ENCODE results near the gene RRM2. TPM values are rescaled to one million over a fixed set of nuclear protein-coding genes. Genes with fewer than 3 reads are reported as not detected.

Gene RRM2
- total RNA-seq, 1 experiment from 2014 or later, result 163 TPM

DNA sequence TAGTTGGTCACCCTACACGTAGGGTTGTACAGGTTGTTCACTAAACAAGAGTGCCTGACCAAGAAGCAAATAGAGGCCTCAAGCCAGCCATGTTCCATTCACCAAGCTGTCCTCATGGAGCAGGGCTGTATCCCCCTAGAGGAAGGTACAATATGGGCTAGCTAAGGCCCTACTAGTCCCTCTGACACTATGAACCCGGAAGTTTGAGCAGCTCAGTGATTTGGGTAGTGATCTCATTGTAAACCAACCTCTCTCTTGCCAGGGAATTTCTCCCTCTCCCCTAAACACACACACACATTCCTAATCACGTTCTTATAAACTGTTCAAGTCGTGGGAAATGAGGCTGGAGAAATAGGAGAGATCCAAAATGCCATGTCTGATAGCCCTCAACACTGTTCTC lies 35.6 kb upstream of the RRM2 start:
- H3K79me1 ChIP-seq (ENCODE audit: insufficient read depth, low read depth, low read length, poor library complexity, severe bottlenecking), result no peaks in the 10 kb centered on the region
- H3K9me3 ChIP-seq (ENCODE audit: control insufficient read depth, low read depth, low read length), result no peaks in the 10 kb centered on the region
- no peak overlapping the region for H4K8ac ChIP-seq (replicated peaks; ENCODE audit: insufficient read length, low read depth, low read length)
- no peaks in the 10 kb centered on the region; a peak in 1 of 7 replicates for H3K36me3 Mint-ChIP-seq (ENCODE audit: insufficient read depth in 1 of 3, low read depth in 3 of 3)
- no peak overlapping the region for H4K91ac ChIP-seq (ENCODE audit: insufficient read length, low read depth, low read length)
- no peaks in the 10 kb centered on the region for H3K4me1 ChIP-seq (ENCODE audit: insufficient read depth, low read length)
- H2BK5ac ChIP-seq (ENCODE audit: insufficient read length, low read length), result no peak overlapping the region
- H3K27ac ChIP-seq (ENCODE audit: insufficient read length, low read depth, low read length), result no peak overlapping the region
- H3K14ac ChIP-seq (ENCODE audit: insufficient read depth, low read length), result no peak overlapping the region
- H3T11ph ChIP-seq (ENCODE audit: low read length), result no peak overlapping the region
- no peak for DNase-seq
- no peak overlapping the region for H3K9ac ChIP-seq (ENCODE audit: extremely low read depth, insufficient read length, low read length)
- no peak overlapping the region for H3K4ac ChIP-seq (ENCODE audit: low read depth, low read length)
- H3K18ac ChIP-seq (ENCODE audit: insufficient read length, low read depth, low read length), result no peak overlapping the region
- whole genome bisulfite sequencing (ENCODE audit: extremely low coverage, insufficient read length, low lambda C conversion rate), result no CpG with 5 or more reads among the region's 4 CpGs
- no peak overlapping the region for H3K4me2 ChIP-seq (ENCODE audit: insufficient read depth, insufficient read length, low read length)
- H3K27ac Mint-ChIP-seq, result no peak overlapping the region
- no peaks in the 10 kb centered on the region for H3K9me3 Mint-ChIP-seq
- no peak overlapping the region for H2BK15ac ChIP-seq (ENCODE audit: low read depth, low read length)
- H3K23ac ChIP-seq (ENCODE audit: insufficient read length, low read depth, low read length), result no peak overlapping the region
- H3K56ac ChIP-seq (ENCODE audit: insufficient read length, low read depth, low read length), result no peak overlapping the region
- no peaks in the 10 kb centered on the region for H3K23me2 ChIP-seq (ENCODE audit: insufficient read length, low read depth, low read length, poor library complexity, severe bottlenecking)
- H2AFZ ChIP-seq (ENCODE audit: low read length), result no peak overlapping the region
- H4K5ac ChIP-seq (ENCODE audit: insufficient read length, low read depth, low read length), result no peak overlapping the region
- no peaks in the 10 kb centered on the region for H4K20me1 ChIP-seq (ENCODE audit: control insufficient read depth, insufficient read depth, insufficient read length)
- H2BK120ac ChIP-seq (ENCODE audit: low read depth, low read length, poor library complexity, severe bottlenecking), result no peak overlapping the region
- peaks cover 13 to 15% of the 10 kb centered on the region in 2 experiments for H3K4me1 Mint-ChIP-seq
- no peaks in the 10 kb centered on the region for H3K27me3 ChIP-seq (ENCODE audit: insufficient read depth, low read length)
- H2BK12ac ChIP-seq (ENCODE audit: insufficient read length, low read depth, low read length), result no peak overlapping the region
- no peak overlapping the region for H3K4me3 Mint-ChIP-seq
- no peaks in the 10 kb centered on the region for H3K79me2 ChIP-seq (ENCODE audit: insufficient read depth, low read length)
- TF ChIP-seq CTCF (conservative IDR thresholded peaks at IDR 0.05), result no peak
- H3K27me3 Mint-ChIP-seq (ENCODE audit: low read depth), result peaks cover 40% of the 10 kb centered on the region
- H2AK5ac ChIP-seq (ENCODE audit: insufficient read length, low read length), result no peak overlapping the region
- H2BK20ac ChIP-seq (ENCODE audit: low read depth, low read length, poor library complexity, severe bottlenecking), result no peak overlapping the region
